GM21717 (cell line): ENCODE data around the gene CDK18.

Experiments used
- ATAC-seq: cut with Tn5 transposase; IDR thresholded peaks from one replicate; pipeline ENCODE4 v1.9.1; 2021; ENCODE audit warnings: mild to moderate bottlenecking, moderate library complexity; ENCODE audit not compliant: unreplicated experiment

The CDK18 gene

DNA sequence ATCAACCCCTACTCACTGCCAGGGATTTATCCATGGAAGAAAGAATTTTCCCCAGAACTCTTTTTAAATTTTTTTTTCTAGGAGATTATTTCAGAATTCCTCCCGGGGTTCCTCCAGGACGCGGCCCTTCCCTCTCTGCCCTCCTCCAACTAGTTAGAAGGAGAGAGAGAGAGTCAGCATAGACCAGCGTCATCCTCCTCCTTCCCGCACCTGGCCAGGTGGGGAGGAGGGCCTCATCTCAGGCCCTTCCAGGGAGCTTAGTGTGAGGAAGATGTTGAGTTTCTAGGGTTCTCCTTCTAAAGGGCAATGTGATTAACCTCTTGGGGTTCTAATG lies 63.6 kb downstream of the CDK18 start:
- no peak for ATAC-seq

DNA sequence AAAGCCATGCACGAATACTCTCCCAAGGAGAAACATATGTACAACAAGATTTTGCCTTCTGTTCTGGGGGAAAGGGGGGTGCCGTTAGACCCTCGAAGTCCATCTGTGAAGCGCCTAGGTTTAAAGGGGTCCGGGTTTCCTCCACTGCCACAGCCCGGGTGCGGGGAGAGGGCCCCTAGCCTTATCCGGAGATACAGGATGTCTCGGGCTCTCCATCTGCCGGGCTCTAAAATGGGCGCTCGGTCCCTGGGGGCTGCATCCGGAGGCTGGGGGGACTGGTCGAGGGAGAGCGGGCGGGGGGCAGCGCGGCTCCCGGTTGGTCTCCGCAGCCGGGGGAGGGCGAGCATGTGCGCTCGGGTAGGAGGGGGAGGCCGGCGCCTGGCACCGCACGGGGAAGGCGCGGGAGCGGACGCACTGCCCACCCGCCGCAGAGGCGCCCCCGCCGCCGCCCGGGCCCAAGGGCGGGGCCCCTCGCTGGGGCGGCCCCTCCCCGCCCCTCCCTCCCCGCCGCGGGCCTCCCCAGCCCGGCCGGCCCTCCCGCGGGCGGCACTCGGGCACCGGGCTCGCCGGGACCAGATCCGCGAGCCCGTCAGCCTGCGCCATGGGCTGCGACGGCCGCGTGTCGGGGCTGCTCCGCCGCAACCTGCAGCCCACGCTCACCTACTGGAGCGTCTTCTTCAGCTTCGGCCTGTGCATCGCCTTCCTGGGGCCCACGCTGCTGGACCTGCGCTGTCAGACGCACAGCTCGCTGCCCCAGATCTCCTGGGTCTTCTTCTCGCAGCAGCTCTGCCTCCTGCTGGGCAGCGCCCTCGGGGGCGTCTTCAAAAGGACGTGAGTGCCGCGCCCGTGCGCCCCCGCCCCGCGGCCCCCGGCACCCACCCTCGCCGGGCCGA lies 64.2 kb downstream of the CDK18 start:
- ATAC-seq, result no peak

DNA sequence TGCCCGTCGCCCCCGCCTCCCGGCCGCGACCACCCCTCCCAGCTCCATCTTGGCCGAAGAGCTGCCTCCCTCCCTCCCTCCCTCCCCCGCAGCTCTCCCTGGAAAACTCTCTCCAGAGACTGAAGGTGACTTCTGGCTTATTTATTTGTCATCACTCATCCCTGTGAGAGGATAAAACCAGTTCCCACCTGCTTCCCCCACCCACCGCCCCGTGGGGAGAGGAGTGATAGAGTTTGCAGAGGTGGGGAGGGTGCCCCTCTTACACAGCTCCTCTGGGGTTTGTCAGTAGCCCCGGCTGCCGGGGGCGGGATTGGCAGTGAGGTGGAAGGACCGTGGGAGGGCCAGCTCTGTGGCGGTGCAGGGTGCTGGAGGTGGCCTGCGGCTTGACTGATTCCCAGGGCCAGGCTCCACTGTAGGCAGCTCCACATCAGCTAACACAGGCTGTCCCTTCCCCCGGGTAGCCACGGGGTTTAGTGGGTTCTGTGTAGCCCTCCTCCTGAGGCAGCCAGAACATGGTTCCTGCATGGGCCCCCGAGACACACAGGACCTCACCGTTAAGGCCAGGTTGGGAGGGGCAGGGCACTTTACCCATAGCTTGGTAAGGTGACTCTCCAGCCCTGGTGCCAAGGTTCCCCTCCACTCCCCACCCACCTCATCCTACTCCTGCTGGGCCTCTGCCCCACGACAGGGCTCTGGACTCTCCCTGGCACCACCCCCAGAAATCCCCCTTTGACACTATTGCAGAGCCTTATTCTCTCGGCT lies 65.1 kb downstream of the CDK18 start:
- ATAC-seq, result no peak

DNA sequence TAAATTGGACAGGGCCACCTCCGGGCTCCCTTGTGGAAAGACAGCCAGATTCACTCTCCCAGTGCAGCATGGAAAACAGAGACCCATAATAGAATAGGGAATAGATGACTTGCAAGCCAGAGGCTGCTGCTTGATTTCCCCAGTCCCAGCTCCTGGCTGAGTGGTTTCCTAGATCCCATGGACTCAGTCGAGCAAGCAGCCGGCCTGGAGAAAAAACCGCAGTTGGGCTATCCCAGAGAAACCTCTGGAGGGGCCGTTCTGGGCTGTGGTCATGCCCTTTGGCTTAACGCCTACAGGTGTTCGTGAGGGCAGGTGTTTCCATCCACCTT lies 65.7 kb downstream of the CDK18 start:
- no peak for ATAC-seq

DNA sequence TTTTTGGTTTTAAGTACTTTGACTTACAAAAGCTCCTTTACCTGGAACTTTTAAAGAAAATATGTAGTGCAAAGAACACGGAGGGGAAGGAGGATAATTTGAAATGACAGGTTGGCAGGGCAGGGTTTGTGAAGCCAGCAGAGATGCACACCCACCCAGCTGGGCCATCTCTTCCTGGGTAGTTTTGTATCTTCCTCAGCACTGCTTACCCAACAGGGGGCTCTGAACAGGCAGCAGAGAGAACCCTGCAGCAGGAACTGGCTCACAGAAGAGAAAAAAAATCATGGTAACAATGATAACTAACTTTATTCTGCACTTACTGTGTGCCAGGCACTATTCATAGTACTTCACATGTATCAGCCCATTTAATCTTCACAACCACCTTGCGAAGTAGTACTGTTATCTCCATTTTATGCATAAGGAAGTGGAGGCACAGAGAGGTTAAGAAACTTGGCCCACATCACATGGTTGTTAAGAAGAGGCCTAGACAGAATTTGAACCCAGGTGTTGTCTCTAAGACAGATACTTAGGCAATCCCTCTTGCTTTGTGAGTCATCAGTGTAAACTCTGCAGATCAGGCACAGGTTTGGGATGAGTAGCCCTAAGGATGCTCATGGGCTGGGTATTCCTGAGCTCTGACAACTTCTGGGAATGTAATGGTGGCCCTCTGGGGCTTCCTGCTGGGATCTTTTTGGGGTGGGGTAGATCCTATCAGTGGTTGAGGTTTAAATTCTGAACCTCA lies 66.5 kb downstream of the CDK18 start:
- no peak for ATAC-seq

DNA sequence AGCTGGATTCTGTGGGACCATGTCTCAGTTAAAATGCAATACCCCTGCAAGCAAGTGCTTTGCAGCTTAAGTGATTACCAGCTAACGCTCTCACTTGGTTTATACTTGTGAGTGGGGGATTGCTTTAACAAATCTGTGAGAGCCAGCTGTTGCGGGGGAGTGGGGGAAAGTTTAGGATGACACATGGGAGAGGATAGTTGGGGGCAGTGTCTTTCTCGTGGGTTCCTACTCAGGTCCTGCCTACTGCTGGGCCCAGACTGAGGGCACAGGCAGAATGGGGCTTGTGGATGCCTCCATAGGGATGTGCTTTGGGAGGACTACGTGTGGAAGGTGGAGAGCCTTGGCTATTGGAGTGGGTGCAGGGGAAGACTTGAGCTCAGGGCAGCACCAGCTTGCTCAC lies 67.3 kb downstream of the CDK18 start:
- no peak for ATAC-seq

DNA sequence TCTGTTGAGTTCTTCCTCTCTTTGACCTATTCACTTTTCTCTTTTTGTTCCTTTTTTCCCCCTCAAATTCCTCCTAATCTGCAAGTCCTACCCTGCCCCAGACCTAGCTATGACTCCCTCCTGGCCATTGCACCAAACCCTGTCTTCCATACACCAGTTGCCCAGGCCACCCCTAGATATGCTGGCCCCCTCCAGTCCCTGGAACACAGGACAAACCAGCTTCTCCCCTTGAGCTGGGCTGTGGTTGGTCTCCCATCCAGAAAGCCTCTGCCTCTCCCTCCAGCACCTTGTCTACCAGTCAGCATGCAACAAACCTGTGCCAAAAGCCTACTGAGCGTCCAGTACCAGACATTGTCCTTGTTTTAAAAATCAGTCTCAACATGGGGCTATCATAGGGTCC lies 68.0 kb downstream of the CDK18 start:
- no peak for ATAC-seq

DNA sequence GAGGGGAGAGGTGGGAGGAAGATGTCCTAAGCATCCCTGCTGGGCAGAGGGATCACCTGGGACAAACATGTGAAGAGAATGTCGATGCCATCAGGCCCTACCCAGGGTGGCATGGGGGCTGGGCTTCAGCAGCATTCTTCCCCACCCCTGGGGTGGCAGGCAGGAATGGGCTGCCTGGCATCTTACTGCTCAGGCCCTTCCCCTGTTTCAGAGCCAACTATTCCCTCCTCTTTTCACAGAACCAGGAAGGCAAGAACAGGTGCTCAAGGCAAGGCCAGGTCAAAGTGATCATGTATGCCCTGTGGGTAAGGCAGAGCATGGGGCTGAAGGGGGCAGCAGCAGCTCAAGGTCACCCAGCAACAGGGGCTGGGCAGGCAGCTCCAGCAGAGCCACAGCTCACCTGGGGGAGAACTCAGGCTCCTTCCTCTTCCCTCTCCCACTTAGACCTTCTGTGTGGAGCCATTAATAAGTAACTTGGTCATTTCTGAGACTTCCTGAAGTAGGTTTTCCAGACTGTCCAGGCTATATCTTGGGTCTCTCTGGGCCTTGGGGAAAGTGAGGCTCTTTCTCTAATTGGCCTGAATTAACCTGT lies 70.9 kb downstream of the CDK18 start:
- ATAC-seq, result no peak

DNA sequence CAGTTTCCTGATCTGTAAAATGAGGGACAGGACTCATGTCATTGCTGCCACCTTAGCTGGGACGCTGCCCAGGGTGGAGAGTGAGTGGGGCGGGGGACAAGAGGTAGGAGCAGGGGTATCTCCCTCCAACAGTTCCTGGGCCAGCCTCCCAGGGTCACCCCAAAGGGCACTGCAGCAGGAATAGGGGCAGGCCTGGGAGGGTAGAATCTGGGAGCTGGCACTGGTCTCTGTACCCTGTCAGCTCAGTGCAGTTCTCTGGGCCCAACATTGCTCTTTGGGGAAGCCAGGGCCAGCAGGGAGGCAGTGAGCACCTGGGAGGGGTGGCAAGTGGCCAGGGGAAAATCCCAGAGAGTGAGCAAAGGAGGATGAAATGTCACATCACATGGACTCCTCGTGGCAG lies 71.5 kb downstream of the CDK18 start:
- no peak for ATAC-seq

DNA sequence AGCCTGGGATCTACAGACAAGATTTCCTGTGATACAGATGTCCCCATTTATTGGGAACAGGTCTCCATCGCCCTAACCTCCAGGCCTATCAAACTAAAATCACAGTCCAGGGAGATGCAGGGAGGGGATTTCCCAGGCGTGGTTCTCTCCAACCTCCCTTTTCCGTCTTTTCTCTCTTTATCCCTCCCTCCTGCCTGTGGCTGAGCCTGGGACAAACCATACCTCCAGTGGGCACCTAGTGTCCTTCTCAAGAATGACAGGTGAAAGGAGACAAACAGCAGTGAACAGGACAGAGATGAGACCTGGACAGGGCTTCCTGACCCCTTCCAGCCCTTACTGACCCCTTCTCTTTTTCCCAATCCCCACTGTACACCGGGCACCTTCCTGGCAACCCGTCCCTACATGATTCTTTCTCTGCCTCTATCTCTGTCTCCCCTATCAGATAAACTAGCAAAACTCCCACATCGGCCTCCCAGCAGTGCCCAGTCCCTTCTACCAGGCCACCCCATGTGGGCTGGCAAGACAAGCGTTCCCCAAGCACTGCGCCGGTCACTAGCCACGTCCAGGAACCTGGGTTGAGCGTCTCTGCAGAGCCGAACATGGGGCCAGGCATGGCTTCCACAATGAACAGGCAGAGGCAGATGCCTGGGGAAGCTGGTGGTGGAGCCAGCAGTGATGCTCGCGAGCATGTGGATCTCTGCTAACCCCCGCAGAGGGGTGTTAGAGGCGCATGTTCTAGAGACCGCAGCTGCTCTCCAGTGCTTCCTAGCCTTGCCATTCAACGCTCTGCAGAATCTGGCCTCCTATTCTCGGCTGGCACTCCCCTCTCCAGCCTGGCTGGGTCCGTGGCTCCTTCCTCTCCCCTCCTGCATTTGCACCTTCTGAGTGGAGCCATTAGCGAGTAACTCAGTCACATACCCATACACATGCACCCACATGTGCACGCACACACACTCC lies 72.6 kb downstream of the CDK18 start:
- ATAC-seq, result no peak

DNA sequence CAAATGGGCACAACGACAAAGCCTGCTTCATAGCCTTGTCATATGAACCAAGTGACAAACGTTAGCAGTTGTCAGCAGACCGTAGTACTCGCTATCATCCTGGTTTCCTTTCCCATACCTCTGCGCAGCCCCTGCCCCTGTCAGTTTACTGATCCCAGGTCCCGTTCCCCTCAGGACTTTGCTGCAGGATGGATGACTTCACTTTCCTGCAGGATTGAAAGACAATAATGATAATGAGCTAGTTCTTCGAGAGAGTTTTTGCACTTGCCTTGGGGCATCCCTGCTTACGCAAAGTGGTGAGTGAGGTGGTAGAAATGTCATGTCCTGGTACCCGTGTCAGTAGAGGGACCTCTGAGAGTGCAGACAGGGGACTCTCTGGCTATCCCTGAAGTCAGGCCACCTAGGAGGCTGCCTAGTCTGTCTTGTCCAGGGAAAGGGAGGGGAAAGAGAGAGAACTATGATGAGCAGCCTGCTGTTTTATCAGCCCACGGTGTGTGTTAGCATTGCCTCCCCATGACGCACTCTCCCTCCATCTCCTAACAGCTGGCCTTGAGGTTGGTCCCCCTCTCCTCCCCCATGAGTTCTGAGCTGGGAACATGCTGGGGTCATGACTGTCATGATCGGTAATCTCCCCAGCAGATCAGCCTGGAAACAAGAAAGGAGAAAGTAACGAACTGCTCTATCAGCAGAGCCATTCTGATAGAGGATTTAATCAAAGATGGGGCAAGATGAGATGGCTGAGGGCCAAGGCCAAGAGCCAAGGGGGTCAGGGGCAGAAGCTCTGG lies 73.6 kb downstream of the CDK18 start:
- ATAC-seq, result no peak

DNA sequence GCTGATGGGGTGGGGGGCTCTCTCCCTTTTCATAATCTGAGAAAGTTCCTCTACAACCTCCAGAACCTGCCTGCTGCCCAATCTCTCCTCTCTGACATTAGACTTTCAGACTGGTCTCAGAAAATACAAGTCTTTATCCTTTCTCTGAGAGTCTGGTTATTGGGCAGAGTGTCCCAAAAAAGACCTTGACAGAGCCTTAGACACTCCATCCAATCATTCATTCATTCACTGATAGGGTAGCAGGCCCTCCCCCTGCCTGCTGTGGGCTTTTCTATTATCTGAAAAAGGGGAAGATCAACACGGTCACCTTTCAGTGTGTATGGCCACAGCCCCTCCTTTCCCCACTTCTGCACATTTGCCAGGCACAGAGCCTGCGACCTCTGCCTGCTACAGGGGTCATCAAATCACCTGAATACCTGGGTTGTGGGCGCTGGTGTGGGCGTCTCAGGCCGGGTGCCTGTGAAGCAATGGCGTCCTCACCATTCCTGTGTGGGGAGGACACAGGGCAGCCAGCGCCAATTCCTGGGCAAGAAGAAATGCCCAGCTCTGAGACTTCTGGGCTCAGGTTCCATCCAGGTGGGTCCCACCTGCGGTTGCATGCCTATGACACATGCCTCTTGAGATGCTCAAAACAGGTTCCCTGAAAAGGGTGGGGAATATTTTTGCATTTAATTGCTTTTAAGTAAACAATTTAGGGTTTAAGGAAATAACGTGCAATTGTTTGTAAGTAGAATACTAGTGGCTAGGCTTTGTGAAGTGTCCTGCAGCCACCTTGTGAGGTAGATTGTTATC lies 74.5 kb downstream of the CDK18 start:
- no peak for ATAC-seq

DNA sequence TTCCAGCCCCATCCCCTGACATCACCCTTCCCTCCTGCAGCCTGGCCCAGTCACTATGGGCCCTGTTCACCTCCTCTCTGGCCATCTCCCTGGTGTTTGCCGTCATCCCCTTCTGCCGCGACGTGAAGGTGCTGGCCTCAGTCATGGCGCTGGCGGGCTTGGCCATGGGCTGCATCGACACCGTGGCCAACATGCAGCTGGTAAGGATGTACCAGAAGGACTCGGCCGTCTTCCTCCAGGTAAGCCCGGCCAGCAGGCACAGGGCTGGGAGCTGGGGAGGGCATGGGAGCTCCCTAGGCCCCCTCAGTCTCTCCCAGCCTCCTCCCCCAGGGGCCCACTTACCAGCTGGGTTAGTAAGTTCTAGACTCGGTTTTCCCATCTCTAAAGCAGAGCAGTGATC lies 75.2 kb downstream of the CDK18 start:
- ATAC-seq, result no peak

DNA sequence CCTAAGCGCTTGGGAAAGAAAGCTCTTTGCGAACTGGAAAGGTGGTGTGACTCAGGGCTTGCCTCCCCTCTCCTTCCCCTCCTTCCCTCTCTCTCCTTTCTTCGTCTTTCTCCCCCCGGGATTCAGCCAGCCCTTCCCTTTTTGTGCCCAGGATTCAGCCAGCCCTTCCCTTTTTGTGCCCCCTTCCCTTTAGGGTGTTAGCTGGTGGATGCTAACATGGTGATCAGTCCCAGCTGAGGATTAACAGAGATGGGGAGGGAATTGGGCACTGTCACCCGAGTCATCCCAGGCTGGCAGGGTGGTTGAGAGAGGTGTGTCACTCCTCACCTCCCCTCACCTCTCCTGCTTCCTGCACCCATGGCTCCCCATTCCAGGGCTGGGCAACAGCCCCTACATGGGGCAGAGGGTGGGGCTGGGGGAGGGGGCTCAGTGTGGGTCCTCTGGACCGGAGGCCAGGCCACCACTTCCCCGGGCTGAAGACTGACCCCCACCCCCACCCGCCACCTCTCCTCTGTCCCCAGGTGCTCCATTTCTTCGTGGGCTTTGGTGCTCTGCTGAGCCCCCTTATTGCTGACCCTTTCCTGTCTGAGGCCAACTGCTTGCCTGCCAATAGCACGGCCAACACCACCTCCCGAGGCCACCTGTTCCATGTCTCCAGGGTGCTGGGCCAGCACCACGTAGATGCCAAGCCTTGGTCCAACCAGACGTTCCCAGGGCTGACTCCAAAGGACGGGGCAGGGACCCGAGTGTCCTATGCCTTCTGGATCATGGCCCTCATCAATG lies 75.9 kb downstream of the CDK18 start:
- ATAC-seq, result no peak

DNA sequence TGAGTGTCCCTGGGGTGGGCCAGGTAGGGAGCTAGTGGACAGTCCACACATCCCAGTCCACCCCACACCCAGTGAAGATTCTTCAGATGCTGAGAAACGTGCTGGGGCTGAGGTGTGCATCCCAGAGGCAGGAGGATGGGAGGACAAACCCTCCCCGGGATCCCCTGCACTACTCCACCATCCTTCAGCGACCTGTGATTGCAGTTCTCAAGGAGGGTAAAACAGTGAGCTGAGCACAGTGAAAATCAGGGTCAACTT lies 76.4 kb downstream of the CDK18 start:
- ATAC-seq, result no peak

DNA sequence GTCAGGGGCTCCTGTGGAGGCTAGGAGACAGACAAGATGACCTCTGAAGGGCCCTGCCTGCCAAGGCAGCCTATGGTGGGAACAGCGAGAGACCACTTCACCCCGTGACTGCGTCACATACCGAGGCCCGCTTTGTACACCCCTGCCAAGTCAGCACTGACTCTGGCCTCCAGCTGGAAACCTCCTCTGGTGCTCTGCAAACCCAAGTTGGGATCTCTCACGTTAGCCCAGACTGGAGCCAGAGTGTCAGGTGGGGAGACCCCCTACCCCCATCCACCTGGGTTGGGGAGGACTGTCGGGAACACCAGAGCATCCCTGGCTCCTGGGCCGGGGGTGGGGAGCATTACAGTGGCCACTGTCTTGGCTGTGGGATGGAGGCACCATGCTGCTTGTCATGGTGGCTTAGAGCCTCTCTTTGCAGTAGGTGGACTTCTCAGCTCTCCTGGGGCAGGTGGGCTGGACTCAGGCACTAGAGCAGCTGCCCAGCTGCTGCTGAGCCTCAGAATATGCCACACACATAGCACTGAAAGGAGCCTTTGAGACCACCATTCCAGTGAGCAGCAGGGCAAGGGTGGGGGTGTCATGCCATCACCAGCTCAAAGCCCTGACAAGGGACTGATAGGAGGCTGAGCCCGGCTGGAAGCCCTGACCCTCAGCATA lies 77.0 kb downstream of the CDK18 start:
- ATAC-seq, result no peak

DNA sequence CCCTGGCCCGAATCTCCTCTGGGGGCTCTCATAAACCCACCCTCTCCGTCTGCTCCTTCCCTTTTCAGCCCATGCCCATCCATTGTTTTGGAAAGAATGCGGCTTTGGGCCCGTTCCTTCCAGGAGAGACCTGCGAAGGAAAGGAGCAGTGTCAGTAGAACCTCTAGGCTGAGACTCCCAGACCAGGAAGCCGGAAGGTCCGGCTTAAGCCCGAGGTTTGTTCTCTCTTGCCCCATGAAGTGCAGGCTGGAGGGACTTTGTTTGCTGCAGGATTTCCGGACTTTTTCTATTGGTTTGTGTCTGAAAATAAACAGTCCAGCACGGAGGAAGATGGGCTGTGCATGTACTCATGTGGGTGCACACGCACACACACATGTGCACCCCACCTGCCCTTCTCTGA lies 77.6 kb downstream of the CDK18 start:
- no peak for ATAC-seq
